Parathyroid adenoma (tissue), 2 donors: ENCODE measurements around the gene NHLRC1.

Experiments used
- H2AFZ ChIP-seq: fragments of 300-600 bp; sonication (generic); one replicate; pipeline ENCODE4 v1.7.0; 2017; ENCODE audit warnings: antibody characterized with exemption, mild to moderate bottlenecking
- H3K27ac ChIP-seq: fragments of 300-600 bp; sonication (generic); one replicate; pipeline ENCODE4 v1.7.0; 2017
- H3K27me3 ChIP-seq: fragments of 300-600 bp; sonication (generic); one replicate; pipeline ENCODE4 v1.7.0; 2017; ENCODE audit warnings: low read length; ENCODE audit not compliant: control insufficient read depth, insufficient read depth
- H3K36me3 ChIP-seq: fragments of 300-600 bp; sonication (generic); one replicate; pipeline ENCODE4 v1.7.0; 2017; ENCODE audit warnings: low read length; ENCODE audit not compliant: control insufficient read depth, insufficient read depth
- H3K4me1 ChIP-seq: fragments of 300-600 bp; sonication (generic); one replicate; pipeline ENCODE4 v1.7.0; 2017; ENCODE audit warnings: control low read depth
- H3K4me2 ChIP-seq: fragments of 300-600 bp; sonication (generic); one replicate; pipeline ENCODE4 v1.7.0; 2017; ENCODE audit warnings: low read length
- H3K4me3 ChIP-seq: fragments of 300-600 bp; sonication (generic); one replicate; pipeline ENCODE4 v1.7.0; 2017; ENCODE audit warnings: low read depth, low read length
- H3K79me2 ChIP-seq: fragments of 300-600 bp; sonication (generic); one replicate; pipeline ENCODE4 v1.7.0; 2017; ENCODE audit warnings: control low read depth
- H3K9ac ChIP-seq: fragments of 300-600 bp; sonication (generic); one replicate; pipeline ENCODE4 v1.7.0; 2017; ENCODE audit warnings: mild to moderate bottlenecking
- H3K9me3 ChIP-seq: fragments of 300-600 bp; sonication (generic); one replicate; pipeline ENCODE4 v1.7.0; 2017; ENCODE audit warnings: low read length; ENCODE audit not compliant: control insufficient read depth
- TF ChIP-seq, protein P1 (sequence below): fragments of 300-600 bp; sonication (generic); IDR thresholded peaks from one replicate; pipeline ENCODE4 v1.7.0; 2017; ENCODE audit warnings: antibody characterized with exemption, mild to moderate bottlenecking
- donor health status: primary hyperparathyroidism.

Gene NHLRC1

DNA sequence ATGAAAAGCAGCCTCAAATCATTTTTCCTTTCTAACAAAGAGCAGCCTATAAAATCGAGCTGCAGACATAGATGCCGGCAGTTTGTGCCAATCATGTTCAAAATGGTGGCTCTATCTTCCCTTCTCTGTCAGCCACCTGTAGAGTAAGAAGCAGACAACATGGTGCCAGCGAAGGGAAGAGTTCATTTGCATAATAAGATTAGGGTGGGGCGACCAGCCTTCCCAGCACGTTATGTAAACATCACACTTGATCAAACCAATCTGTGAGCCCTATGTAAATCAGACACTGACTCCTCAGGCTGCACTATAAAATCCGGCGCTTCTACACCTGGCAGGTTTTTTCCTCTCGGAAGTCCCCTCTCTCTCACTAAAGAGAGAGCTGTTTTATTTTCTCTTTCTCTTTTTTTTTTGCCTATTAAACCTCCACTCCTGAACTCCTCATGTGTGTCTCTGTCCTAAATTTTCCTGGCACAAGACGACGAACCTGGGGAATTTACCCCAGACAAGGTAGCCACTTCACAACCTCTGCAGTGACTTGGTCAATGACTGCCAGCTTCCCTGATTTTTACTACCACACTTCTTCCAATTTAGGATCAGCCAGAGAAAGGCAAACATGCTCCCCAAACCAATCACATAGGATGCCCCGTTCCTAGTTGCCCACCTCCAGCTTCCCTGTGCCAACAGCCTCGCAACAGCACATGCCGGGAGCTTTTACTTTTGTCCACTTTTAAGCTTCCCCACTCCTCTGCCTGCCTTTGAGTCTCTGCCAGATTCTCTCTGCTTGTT is 19.5 kb upstream of the NHLRC1 start:
- H3K79me2 ChIP-seq, result no peaks in the 10 kb centered on the region
- H3K4me3 ChIP-seq, result no peak overlapping the region
- H3K9ac ChIP-seq, result no peak overlapping the region
- no peak overlapping the region for H3K4me2 ChIP-seq
- H2AFZ ChIP-seq, result no peak overlapping the region
- H3K9me3 ChIP-seq, result no peaks in the 10 kb centered on the region
- H3K27ac ChIP-seq, result no peak overlapping the region
- H3K4me1 ChIP-seq, result no peaks in the 10 kb centered on the region
- no peaks in the 10 kb centered on the region for H3K27me3 ChIP-seq
- TF ChIP-seq, protein P1, sequence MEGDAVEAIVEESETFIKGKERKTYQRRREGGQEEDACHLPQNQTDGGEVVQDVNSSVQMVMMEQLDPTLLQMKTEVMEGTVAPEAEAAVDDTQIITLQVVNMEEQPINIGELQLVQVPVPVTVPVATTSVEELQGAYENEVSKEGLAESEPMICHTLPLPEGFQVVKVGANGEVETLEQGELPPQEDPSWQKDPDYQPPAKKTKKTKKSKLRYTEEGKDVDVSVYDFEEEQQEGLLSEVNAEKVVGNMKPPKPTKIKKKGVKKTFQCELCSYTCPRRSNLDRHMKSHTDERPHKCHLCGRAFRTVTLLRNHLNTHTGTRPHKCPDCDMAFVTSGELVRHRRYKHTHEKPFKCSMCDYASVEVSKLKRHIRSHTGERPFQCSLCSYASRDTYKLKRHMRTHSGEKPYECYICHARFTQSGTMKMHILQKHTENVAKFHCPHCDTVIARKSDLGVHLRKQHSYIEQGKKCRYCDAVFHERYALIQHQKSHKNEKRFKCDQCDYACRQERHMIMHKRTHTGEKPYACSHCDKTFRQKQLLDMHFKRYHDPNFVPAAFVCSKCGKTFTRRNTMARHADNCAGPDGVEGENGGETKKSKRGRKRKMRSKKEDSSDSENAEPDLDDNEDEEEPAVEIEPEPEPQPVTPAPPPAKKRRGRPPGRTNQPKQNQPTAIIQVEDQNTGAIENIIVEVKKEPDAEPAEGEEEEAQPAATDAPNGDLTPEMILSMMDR, result no peak
- H3K36me3 ChIP-seq, result no peaks in the 10 kb centered on the region

DNA sequence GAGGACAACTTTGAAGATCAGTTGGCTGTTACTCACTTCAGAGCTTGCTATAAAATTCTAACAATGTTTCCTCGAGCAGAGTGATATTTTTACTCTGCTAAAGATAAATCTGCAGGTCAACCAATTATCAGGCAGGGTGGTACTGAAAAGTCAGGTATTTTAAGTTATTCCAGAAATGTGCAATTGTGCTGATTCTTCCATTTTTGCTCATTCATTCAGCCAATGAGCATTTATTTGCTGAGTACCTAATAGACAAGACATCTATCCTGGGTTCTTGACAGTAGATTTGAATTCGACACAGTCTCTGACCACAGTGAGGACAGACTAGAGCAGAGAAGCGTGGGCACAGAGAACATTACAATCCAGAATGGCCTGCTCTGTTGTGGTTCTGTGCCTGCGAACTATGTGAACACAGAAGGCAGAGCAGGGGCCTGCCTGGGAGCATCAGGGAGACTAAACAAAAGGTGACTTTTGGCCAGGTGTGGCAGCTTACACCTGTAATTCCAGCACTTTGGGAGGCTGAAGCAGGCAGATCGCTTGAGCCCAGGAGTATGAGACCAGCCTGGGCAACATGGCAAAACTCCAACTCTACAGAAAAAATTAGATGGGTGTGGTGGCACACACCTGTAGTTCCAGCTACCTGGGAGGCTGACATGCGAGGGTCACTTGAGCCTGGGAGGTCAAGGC is 17.6 kb upstream of the NHLRC1 start:
- H2AFZ ChIP-seq, result no peak overlapping the region
- no peak overlapping the region for H3K27ac ChIP-seq
- no peaks in the 10 kb centered on the region for H3K36me3 ChIP-seq
- no peaks in the 10 kb centered on the region for H3K4me1 ChIP-seq
- H3K4me2 ChIP-seq, result no peak overlapping the region
- no peaks in the 10 kb centered on the region for H3K9me3 ChIP-seq
- H3K4me3 ChIP-seq, result no peak overlapping the region
- H3K9ac ChIP-seq, result no peak overlapping the region
- TF ChIP-seq, protein P1, result no peak
- no peaks in the 10 kb centered on the region for H3K27me3 ChIP-seq
- H3K79me2 ChIP-seq, result no peaks in the 10 kb centered on the region

DNA sequence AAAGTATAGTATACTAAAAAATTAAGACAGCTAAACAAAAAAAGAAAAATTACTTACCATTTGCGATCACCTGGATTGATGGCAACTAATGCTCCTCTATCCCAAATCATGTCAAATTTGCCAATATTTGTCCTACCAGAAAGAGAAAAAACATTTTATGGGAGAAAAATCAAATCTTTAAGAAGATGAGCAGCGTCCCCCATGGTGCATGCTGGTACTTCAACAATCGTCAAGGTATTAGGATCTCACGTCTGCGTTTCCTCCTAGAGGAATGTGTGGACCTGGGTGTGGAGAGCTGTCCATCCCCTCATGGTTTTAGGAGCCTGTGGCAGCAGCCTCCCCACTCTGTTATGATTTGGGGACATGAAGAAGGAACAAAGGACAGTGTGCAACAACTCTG is 16.4 kb upstream of the NHLRC1 start:
- Histone ChIP-seq H3K9me3 (no peaks in the 10 kb centered on the region), H3K27ac (no peak overlapping the region), H3K79me2 (no peaks in the 10 kb centered on the region), H2AFZ (no peak overlapping the region), H3K36me3 (no peaks in the 10 kb centered on the region), H3K4me3 (no peak overlapping the region), H3K4me2 (no peak overlapping the region), H3K9ac (no peak overlapping the region), H3K27me3 (no peaks in the 10 kb centered on the region), H3K4me1 (no peaks in the 10 kb centered on the region)
- TF ChIP-seq, protein P1, result no peak

DNA sequence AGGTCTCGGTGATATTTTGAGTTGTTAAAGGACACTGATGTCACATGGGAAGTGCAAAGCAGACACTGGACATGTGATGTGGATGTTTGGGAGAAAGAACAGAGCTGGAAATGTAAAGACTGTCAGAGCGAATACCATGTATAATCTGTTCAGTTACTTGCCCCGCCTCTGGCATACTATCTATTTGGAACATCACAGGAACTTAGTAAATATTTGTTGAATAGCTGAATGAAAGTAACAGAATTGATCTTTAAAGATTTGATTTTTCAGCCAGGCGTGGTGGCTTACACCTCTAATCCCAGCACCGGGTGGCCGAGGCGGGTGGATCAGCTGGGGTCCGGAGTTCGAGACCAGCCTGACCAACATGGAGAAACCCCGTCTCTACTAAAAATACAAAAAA is 13.8 kb upstream of the NHLRC1 start:
- TF ChIP-seq, protein P1, result no peak
- Histone ChIP-seq H3K36me3 (no peaks in the 10 kb centered on the region), H3K9ac (no peak overlapping the region), H3K27ac (no peak overlapping the region), H3K4me2 (no peak overlapping the region), H3K79me2 (no peaks in the 10 kb centered on the region), H3K27me3 (no peaks in the 10 kb centered on the region), H3K9me3 (no peaks in the 10 kb centered on the region), H2AFZ (no peak overlapping the region), H3K4me1 (no peaks in the 10 kb centered on the region), H3K4me3 (no peak overlapping the region)
